GM18868 (cell line): ENCODE measurements around the gene SAE1.
"Not testable (repeated sequence)": the region's sequence is repeated elsewhere in the genome, so short reads cannot be mapped to it uniquely, and the experiment has no call there.

Source experiments
- ATAC-seq: cut with Tn5 transposase; IDR thresholded peaks from one replicate; pipeline ENCODE4 v1.9.1; 2021; ENCODE audit warnings: mild to moderate bottlenecking, moderate library complexity; ENCODE audit not compliant: unreplicated experiment

Gene SAE1

DNA sequence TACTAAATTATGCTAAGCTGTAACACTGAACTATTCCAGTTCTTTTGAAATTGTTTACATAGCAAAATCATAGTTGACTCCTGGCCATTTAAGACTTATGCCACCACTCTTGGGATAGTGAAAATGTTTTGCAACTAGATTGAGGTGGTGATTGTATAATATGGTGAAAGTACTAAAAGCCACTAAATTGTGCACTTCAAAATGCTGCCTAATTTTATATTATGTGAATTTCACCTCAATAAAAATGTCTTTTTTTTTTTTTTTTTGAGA is 5.0 kb upstream of the SAE1 start:
- no peak for ATAC-seq

DNA sequence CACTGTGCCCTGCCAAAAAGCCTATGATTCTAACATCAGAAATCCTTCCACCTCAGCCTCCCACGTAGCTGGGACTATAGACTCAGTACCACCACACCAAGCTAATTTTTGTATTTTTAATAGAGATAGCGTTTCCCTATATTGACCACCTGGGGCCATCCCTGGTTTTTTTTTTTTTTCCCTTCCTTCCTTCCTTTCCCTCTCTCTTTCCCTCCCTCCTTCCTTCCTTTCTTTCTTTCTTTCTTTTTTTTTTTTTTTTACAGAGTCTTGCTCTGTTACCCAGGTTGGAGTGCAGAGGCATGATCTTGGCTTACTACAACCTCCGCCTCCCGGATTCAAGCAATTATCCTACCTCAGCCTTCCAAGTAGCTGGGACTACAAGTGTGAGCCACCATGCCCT is 1.1 kb upstream of the SAE1 start:
- ATAC-seq: no peak

DNA sequence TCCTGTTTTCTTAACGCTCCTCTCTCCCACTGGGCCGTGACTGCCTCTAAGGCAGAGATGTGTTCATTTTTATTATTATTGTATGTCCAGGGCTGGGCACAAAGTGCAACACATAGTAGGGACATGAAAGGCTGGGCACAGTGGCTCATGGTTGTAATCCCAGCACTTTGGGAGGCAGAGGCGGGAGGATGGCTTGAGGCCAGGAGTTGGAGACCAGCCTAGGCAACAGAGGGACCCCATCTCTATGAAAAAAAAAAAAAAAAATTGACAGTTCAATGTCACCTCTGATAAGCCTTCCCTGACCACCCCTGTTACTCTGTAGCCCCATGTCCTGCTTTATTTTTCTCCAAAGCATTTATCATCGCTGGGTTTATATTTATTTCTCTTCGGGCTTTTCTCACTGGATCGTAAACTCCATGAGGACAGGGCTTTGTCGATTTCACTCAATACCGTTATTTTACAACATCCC is 481 bp upstream of the SAE1 start:
- no peak for ATAC-seq

GRCh38 chr19:47132194-47132852 is 1.7 kb downstream of the SAE1 start:
- no peak for ATAC-seq

- no peak for ATAC-seq
Observed at GRCh38 chr19:47133021-47133471, 2.4 kb downstream of the SAE1 start.

- no peak for ATAC-seq
Observed at GRCh38 chr19:47134545-47134944, 3.9 kb downstream of the SAE1 start.

DNA sequence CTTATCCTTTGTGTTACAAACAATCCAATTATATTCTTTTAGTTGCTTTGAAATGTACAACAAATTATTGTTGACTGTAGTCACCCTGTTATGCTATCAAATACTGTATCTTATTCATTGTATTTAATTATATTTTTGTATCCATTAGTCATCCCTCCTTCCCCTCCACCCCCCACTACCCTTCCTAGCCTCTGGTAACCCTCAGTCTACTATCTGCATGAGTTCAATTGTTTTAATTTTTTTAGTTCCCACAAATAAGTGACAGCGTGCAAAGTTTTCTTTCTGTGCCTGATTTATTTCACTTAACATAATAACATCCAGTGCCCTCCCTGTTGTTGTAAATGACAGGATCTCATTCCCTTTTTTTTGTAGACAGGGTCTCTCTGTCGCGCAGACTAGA is 4.5 kb downstream of the SAE1 start:
- ATAC-seq: no peak

- ATAC-seq: not testable (repeated sequence)
Observed at GRCh38 chr19:47141252-47141651, 10.6 kb downstream of the SAE1 start.

DNA sequence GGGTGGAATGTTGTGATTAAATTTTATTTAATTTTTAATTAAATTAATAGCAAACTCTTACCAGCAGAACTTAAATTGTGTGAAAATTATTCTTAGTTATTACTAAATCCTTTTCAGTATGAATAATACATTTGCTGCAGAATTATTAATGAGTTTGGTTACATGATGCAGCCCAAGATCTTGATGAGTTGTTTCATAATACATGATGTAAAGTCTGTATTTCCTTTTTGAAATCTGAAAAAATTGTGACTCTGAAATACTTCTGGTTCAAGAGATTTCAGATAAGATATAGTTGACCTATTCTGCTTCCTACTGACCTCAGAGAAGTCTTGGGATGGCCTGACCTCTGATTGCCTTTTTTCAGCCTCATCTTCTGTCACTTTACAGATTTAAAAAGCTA is 11.1 kb downstream of the SAE1 start:
- no peak for ATAC-seq

- ATAC-seq: no peak
Observed at GRCh38 chr19:47142779-47143178, 12.1 kb downstream of the SAE1 start.

DNA sequence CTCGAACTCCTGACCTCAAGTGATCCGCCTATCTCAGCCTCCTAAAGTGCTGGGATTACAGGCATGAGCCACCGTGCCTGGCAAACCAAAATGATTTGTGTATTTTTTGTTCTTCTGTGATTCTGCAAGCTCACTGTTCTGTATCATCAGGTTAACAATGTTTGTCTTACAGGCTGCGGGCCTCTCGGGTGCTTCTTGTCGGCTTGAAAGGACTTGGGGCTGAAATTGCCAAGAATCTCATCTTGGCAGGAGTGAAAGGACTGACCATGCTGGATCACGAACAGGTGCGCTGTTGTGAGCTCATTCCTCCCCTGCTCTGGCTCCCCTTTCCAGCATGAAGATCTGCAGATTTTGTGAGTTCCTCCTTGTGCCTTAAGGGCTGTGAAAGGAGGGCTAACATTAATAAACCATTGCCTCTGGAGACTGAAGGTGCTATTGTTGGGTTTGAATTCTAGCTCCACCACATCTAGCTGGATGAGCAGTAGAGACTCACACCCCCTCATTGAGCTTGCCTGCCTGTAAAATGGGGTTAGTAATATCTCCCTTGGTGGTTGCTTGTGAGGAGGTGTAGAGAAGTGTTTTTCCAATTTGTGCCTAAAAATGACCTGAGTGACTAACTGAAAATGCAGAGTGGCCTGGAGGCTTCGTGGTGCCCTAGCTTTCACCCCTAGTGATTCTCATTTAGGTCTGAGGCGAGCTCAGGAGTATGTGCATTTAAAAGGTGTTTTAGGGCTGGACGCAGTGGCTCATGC is 12.9 kb downstream of the SAE1 start:
- no peak for ATAC-seq

- ATAC-seq: no peak
Observed at GRCh38 chr19:47144630-47145029, 14.0 kb downstream of the SAE1 start.

DNA sequence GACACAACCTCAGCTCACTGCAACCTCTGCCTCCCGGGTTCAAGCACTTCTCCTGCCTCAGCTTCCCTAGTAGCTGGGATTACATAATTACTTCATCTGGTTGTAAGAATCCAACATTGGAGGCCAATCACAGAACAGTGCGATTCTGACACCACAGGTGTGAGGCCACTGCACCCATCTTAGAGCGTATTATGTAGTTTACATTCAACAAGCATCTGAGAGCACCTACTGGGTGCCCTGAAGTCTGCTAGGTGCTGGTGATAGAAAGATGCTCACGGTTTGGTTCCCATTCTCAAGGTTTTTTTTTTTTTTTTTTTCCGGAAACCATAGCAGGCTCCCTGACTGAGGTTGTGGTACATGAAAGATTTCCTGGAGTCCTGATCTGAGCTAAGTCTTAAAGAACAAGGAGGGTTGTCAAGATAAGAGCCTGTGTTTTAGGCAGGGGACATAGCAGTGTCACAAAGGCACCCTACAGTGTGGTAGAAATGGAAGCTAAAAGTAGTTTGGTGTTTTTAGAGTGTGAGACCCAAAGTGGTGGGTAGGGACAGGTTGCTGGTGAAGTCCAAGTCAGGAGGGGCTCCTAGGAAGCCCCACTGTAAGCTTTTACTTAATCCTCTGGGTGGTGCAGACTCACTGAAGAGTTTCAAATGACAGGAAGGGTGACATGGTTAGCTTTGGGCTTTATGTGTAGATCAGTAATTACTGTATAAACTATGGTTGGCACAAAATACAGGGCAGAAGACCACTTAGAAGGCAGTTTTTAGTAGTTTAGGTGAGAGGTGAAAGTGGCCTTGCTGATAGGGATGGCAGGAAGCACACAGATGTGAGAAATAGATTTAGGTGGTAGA is 15.2 kb downstream of the SAE1 start:
- ATAC-seq: no peak

DNA sequence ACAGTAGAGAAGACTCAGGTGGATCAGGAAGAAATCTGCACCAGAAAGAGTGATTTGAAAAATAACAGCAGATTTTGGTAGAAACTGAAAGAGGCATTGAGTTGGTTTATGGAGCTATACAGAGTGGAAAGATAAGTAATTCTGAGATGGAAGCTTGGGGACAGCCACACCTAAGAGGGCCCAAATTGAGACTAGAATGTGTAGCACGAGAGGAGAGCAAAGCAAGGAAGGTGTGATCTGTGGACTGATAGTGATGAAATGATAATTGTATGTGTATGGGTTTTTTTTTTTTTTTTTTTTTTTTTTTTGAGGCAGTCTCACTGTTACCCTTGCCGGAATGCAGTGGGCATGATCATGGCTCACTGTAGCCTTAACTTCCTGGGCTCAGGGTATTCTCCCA is 16.3 kb downstream of the SAE1 start:
- no peak for ATAC-seq

GRCh38 chr19:47151627-47152026 is 21.0 kb downstream of the SAE1 start:
- ATAC-seq: no peak

DNA sequence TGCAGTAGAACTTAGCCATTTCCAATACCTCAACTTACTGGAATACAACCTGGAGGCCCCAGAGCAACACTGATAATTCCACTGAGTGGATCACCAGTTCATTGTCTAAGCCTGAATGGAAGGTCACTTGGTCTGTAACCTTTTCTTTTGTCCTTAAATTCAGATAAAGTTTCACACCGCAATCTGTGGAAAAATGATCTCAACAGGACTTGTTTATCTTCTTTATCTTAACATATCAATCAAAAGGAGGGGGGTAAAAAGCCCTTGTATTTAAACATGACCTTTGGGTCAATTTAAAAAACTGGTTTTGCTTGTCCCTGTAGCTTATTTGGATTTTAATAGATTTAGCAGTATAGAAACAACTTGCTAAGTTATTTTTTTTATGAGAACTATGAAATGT is 21.6 kb downstream of the SAE1 start:
- no peak for ATAC-seq

- ATAC-seq: no peak
Observed at GRCh38 chr19:47152632-47153031, 22.0 kb downstream of the SAE1 start.

GRCh38 chr19:47153266-47153665 is 22.6 kb downstream of the SAE1 start:
- no peak for ATAC-seq

- ATAC-seq: no peak
Observed at GRCh38 chr19:47155148-47155547, 24.5 kb downstream of the SAE1 start.

GRCh38 chr19:47156861-47157430 is 26.3 kb downstream of the SAE1 start:
- no peak for ATAC-seq
